ENCODE data around the gene ACSBG1.

GRCh38 chr15:78195735-78196201, 38.6 kb downstream of the ACSBG1 start:
- TF ChIP-seq CTCF (IDR thresholded peaks at IDR 0.05; ENCODE audit: poor library complexity, severe bottlenecking) (peak; percentile 35), RAD21 (conservative IDR thresholded peaks at IDR 0.05) (peak; percentile 36), POLR2AphosphoS5 (IDR thresholded peaks at IDR 0.05) (no peak), EZH2 (IDR thresholded peaks at IDR 0.05; ENCODE audit: borderline replicate concordance, insufficient read depth, low read length, poor library complexity, severe bottlenecking) (no peak), MXI1 (conservative IDR thresholded peaks at IDR 0.05; ENCODE audit: poor library complexity, severe bottlenecking) (no peak), TAF1 (IDR thresholded peaks at IDR 0.05; ENCODE audit: low read depth) (no peak), EP300 (conservative IDR thresholded peaks at IDR 0.05; ENCODE audit: poor library complexity, severe bottlenecking) (no peak)
